Measurements from ENCODE around the gene SCNN1B. TPM values are rescaled to one million over a fixed set of nuclear protein-coding genes. Genes with fewer than 3 reads are reported as not detected.

SCNN1B gene
- total RNA-seq, 2 experiments from 2014 or later, result not detected

- ChIA-PET CTCF (no interaction called here), POLR2A (no interaction called here)
- no peak for DNase-seq
- Histone ChIP-seq H3K4me3 (ENCODE audit: low read length) (no peak overlapping the region), H3K27me3 (ENCODE audit: control insufficient read depth in 1 of 2, insufficient read depth in 2 of 2, low read length in 2 of 2) (no peaks in the 10 kb centered on the region), H3K9me3 (ENCODE audit: control insufficient read depth in 1 of 2, insufficient read depth in 1 of 2, low read length in 2 of 2) (no peaks in the 10 kb centered on the region), H3K27ac (ENCODE audit: low read depth in 1 of 2, low read length in 2 of 2) (no peak overlapping the region), H3K4me1 (ENCODE audit: insufficient read depth, low read length) (no peaks in the 10 kb centered on the region), H3K36me3 (ENCODE audit: insufficient read depth, low read length) (peaks cover 78% of the 10 kb centered on the region)
- H3K27me3 Mint-ChIP-seq, result no peaks in the 10 kb centered on the region
- H3K9me3 Mint-ChIP-seq, result no peaks in the 10 kb centered on the region
- intact Hi-C loops (cut with DNase I, micrococcal nuclease), result no loop called here
- no peak for TF ChIP-seq CTCF (IDR thresholded peaks at IDR 0.05)
- ATAC-seq (ENCODE audit: poor library complexity), result no peak
- H3K36me3 Mint-ChIP-seq (ENCODE audit: low read depth), result peaks cover 89% of the 10 kb centered on the region
- no peak overlapping the region for H3K27ac Mint-ChIP-seq
- H3K4me1 Mint-ChIP-seq (ENCODE audit: low read depth), result no peaks in the 10 kb centered on the region
- no peak overlapping the region for H3K4me3 Mint-ChIP-seq
Measured at GRCh38 chr16:23406024-23406423, 103.9 kb downstream of the SCNN1B start.

GRCh38 chr16:23406546-23407240, 104.6 kb downstream of the SCNN1B start:
- TF ChIP-seq CTCF (IDR thresholded peaks at IDR 0.05), result no peak
- Mint-ChIP-seq H3K4me3 (no peak overlapping the region), H3K9me3 (no peaks in the 10 kb centered on the region), H3K27me3 (no peaks in the 10 kb centered on the region), H3K27ac (no peak overlapping the region), H3K36me3 (ENCODE audit: low read depth) (peaks cover 88% of the 10 kb centered on the region), H3K4me1 (ENCODE audit: low read depth) (no peaks in the 10 kb centered on the region)
- H3K27me3 ChIP-seq (ENCODE audit: control insufficient read depth in 1 of 2, insufficient read depth in 2 of 2, low read length in 2 of 2), result no peaks in the 10 kb centered on the region
- intact Hi-C loops (cut with DNase I, micrococcal nuclease), result no loop called here
- no peaks in the 10 kb centered on the region for H3K9me3 ChIP-seq (ENCODE audit: control insufficient read depth in 1 of 2, insufficient read depth in 1 of 2, low read length in 2 of 2)
- H3K4me1 ChIP-seq (ENCODE audit: insufficient read depth, low read length), result no peaks in the 10 kb centered on the region
- H3K27ac ChIP-seq (ENCODE audit: low read depth in 1 of 2, low read length in 2 of 2), result no peak overlapping the region
- no peak for DNase-seq
- H3K4me3 ChIP-seq (ENCODE audit: low read length), result no peak overlapping the region
- ATAC-seq (ENCODE audit: poor library complexity), result no peak
- ChIA-PET POLR2A (no interaction called here), CTCF (no interaction called here)
- H3K36me3 ChIP-seq (ENCODE audit: insufficient read depth, low read length), result peaks cover 76% of the 10 kb centered on the region

GRCh38 chr16:23407436-23408127, 105.5 kb downstream of the SCNN1B start:
- no peaks in the 10 kb centered on the region for H3K4me1 Mint-ChIP-seq (ENCODE audit: low read depth)
- Histone ChIP-seq H3K4me3 (ENCODE audit: low read length) (no peak overlapping the region), H3K4me1 (ENCODE audit: insufficient read depth, low read length) (no peaks in the 10 kb centered on the region), H3K9me3 (ENCODE audit: control insufficient read depth in 1 of 2, insufficient read depth in 1 of 2, low read length in 2 of 2) (no peaks in the 10 kb centered on the region), H3K27me3 (ENCODE audit: control insufficient read depth in 1 of 2, insufficient read depth in 2 of 2, low read length in 2 of 2) (no peaks in the 10 kb centered on the region), H3K36me3 (ENCODE audit: insufficient read depth, low read length) (peaks cover 74% of the 10 kb centered on the region), H3K27ac (ENCODE audit: low read depth in 1 of 2, low read length in 2 of 2) (no peak overlapping the region)
- ChIA-PET CTCF (no interaction called here), POLR2A (no interaction called here)
- H3K9me3 Mint-ChIP-seq, result no peaks in the 10 kb centered on the region
- peaks cover 87% of the 10 kb centered on the region for H3K36me3 Mint-ChIP-seq (ENCODE audit: low read depth)
- H3K27me3 Mint-ChIP-seq, result no peaks in the 10 kb centered on the region
- intact Hi-C loops (cut with DNase I, micrococcal nuclease), result no loop called here
- H3K27ac Mint-ChIP-seq, result no peak overlapping the region
- no peak overlapping the region for H3K4me3 Mint-ChIP-seq
- DNase-seq (no peak), ATAC-seq (ENCODE audit: poor library complexity) (no peak)
- no peak for TF ChIP-seq CTCF (IDR thresholded peaks at IDR 0.05)
